IMR-90 (cell line): ENCODE measurements around the gene ITPK1. TPM values are rescaled to one million over a fixed set of nuclear protein-coding genes. Genes with fewer than 3 reads are reported as not detected.

ENCODE experiments used
- ATAC-seq: fragments of 200-7000 bp; cut with Tn5 transposase; 2 replicates; pipeline ENCODE4 v1.9.1; 2020; ENCODE audit warnings: low read depth, mild to moderate bottlenecking, moderate library complexity
- BruUV-seq: library from RNA; stranded (reverse); fragments of 400-500 nt; replicated peaks from 2 replicates; lab custom pipeline; 2021; lab: Mats Ljungman, UMichigan
- CTCF ChIA-PET: fragments of 300-600 bp; formaldehyde crosslinking; extraction: SDS; loops from one replicate; lab custom pipeline; 2021; ENCODE audit warnings: antibody characterized with exemption; lab: Yijun Ruan, JAX
- POLR2A ChIA-PET: fragments of 300-600 bp; sonication (Branson Sonifier 250); formaldehyde crosslinking; loops from one replicate; lab custom pipeline; 2022; ENCODE audit warnings: antibody characterized with exemption; ENCODE audit not compliant: unreplicated experiment; lab: Charles Lee
- DNase-seq: peaks from one replicate; pipeline ENCODE4 v3.0.0; 2013
- H2AFZ ChIP-seq: replicated peaks from 2 replicates; pipeline ENCODE3; 2013; ENCODE audit warnings: low read length, mild to moderate bottlenecking; ENCODE audit not compliant: poor library complexity
- H2AK5ac ChIP-seq: 2 replicates; pipeline ENCODE4 v1.6.1; 2013; ENCODE audit warnings: low read depth, low read length, inconsistent platforms
- H2AK9ac ChIP-seq: replicated peaks from 2 replicates; pipeline ENCODE3; 2013; ENCODE audit warnings: mild to moderate bottlenecking, low read depth, low read length, moderate library complexity; ENCODE audit not compliant: poor library complexity
- H2BK120ac ChIP-seq: 2 replicates; pipeline ENCODE4 v1.6.1; 2013; ENCODE audit warnings: low read depth, low read length, inconsistent platforms
- H2BK15ac ChIP-seq: 3 replicates; pipeline ENCODE4 v1.6.1; 2013; ENCODE audit warnings: low read depth, low read length, inconsistent platforms
- H2BK20ac ChIP-seq: 2 replicates; pipeline ENCODE4 v1.6.1; 2013; ENCODE audit warnings: low read depth, mild to moderate bottlenecking, inconsistent platforms, low read length, moderate library complexity
- H2BK5ac ChIP-seq: 2 replicates; pipeline ENCODE4 v1.6.1; 2013; ENCODE audit warnings: mild to moderate bottlenecking, low read depth, low read length, inconsistent platforms; ENCODE audit not compliant: poor library complexity, severe bottlenecking
- H3K14ac ChIP-seq: replicated peaks from 2 replicates; pipeline ENCODE4 v1.6.1; 2013; ENCODE audit warnings: low read depth, low read length, inconsistent platforms
- H3K18ac ChIP-seq: 2 replicates; pipeline ENCODE4 v1.6.1; 2013; ENCODE audit warnings: low read depth, low read length, control low read depth
- H3K23ac ChIP-seq: 2 replicates; pipeline ENCODE4 v1.6.1; 2013; ENCODE audit warnings: low read depth, low read length, inconsistent platforms
- H3K27ac ChIP-seq: 2 replicates; pipeline ENCODE4 v1.5.1; 2013; ENCODE audit warnings: mild to moderate bottlenecking, control low read depth, low read length; ENCODE audit not compliant: insufficient read depth
- H3K27me3 ChIP-seq: 2 replicates; pipeline ENCODE4 v1.6.1; 2013; ENCODE audit warnings: low read length; ENCODE audit not compliant: control insufficient read depth, insufficient read depth
- H3K36me3 ChIP-seq: 2 replicates; pipeline ENCODE4 v1.6.1; 2013; ENCODE audit warnings: low read length, mixed read lengths; ENCODE audit not compliant: control insufficient read depth, insufficient read depth
- H3K4ac ChIP-seq: 2 replicates; pipeline ENCODE4 v1.6.1; 2013; ENCODE audit warnings: low read depth, low read length, inconsistent platforms
- H3K4me1 ChIP-seq: 2 replicates; pipeline ENCODE4 v1.6.1; 2013; ENCODE audit warnings: low read length, mixed read lengths; ENCODE audit not compliant: control insufficient read depth, insufficient read depth
- H3K4me2 ChIP-seq: 2 replicates; pipeline ENCODE4 v1.6.1; 2013; ENCODE audit warnings: low read depth, mild to moderate bottlenecking, control low read depth, low read length, moderate library complexity
- H3K4me3 ChIP-seq: 2 replicates; pipeline ENCODE4 v1.5.1; 2013; ENCODE audit warnings: low read depth, mild to moderate bottlenecking, control low read depth, low read length, moderate library complexity; ENCODE audit not compliant: insufficient read depth
- H3K56ac ChIP-seq: 2 replicates; pipeline ENCODE4 v1.6.1; 2013; ENCODE audit warnings: low read length, inconsistent platforms; ENCODE audit not compliant: insufficient read depth; ENCODE audit errors: extremely low read depth
- H3K79me1 ChIP-seq, 2 experiments: 2 replicates each; pipeline ENCODE4 v1.6.1; 2013; ENCODE audit warnings: low read length in 2 of 2, inconsistent platforms in 1 of 2, low read depth in 1 of 2
- H3K9ac ChIP-seq: 2 replicates; pipeline ENCODE4 v1.6.1; 2013; ENCODE audit warnings: low read depth, low read length, control low read depth
- H3K9me1 ChIP-seq: 2 replicates; pipeline ENCODE4 v1.6.1; 2013; ENCODE audit warnings: low read length, inconsistent platforms; ENCODE audit not compliant: insufficient read depth
- H3K9me3 ChIP-seq: 2 replicates; pipeline ENCODE4 v1.6.1; 2013; ENCODE audit warnings: low read length; ENCODE audit not compliant: control insufficient read depth, insufficient read depth
- H4K20me1 ChIP-seq: 2 replicates; pipeline ENCODE4 v1.6.1; 2013; ENCODE audit warnings: low read length, inconsistent platforms; ENCODE audit not compliant: insufficient read depth
- H4K5ac ChIP-seq: 2 replicates; pipeline ENCODE4 v1.6.1; 2013; ENCODE audit warnings: mild to moderate bottlenecking, low read depth, low read length, control low read depth
- H4K8ac ChIP-seq, 2 experiments: 2 replicates each; pipeline ENCODE4 v1.6.1; 2013; ENCODE audit warnings: low read depth in 2 of 2, low read length in 2 of 2, control low read depth in 1 of 2, inconsistent platforms in 1 of 2
- H4K91ac ChIP-seq: 2 replicates; pipeline ENCODE4 v1.6.1; 2013; ENCODE audit warnings: low read depth, low read length, inconsistent platforms; ENCODE audit not compliant: insufficient read depth
- BHLHE40 ChIP-seq: fragments of 150-350 bp; IDR thresholded peaks from 2 replicates; pipeline ENCODE4 v1.6.1; 2016; ENCODE audit warnings: mild to moderate bottlenecking, low read depth, low read length
- CEBPB ChIP-seq: IDR thresholded peaks from 2 replicates; pipeline ENCODE4 v1.6.1; 2012; ENCODE audit warnings: low read depth, low read length, improper control_type of control experiment
- CTCF ChIP-seq: conservative IDR thresholded peaks from 2 replicates; pipeline ENCODE4 v1.5.1; 2012; ENCODE audit warnings: mild to moderate bottlenecking, low read depth, low read length, improper control_type of control experiment
- ELK1 ChIP-seq: fragments of 150-350 bp; IDR thresholded peaks from 2 replicates; pipeline ENCODE4 v1.6.1; 2016; ENCODE audit warnings: low read depth, mild to moderate bottlenecking, low read length, moderate library complexity, borderline replicate concordance
- FOS ChIP-seq: fragments of 150-350 bp; IDR thresholded peaks from 2 replicates; pipeline ENCODE4 v1.6.1; 2016; ENCODE audit warnings: low read depth, low read length
- MAFK ChIP-seq: IDR thresholded peaks from 2 replicates; pipeline ENCODE4 v1.6.1; 2012; ENCODE audit warnings: low read depth, low read length, improper control_type of control experiment
- MAZ ChIP-seq: IDR thresholded peaks from 2 replicates; pipeline ENCODE4 v1.6.1; 2012; ENCODE audit warnings: low read depth, mild to moderate bottlenecking, low read length, improper control_type of control experiment, moderate library complexity, borderline replicate concordance
- NFE2L2 ChIP-seq: fragments of 150-350 bp; IDR thresholded peaks from 2 replicates; pipeline ENCODE4 v1.6.1; 2016; ENCODE audit warnings: low read depth, mild to moderate bottlenecking, low read length
- POLR2A ChIP-seq: IDR thresholded peaks from 2 replicates; pipeline ENCODE4 v1.6.1; 2012; ENCODE audit warnings: mild to moderate bottlenecking, low read depth, low read length
- RAD21 ChIP-seq: IDR thresholded peaks from 2 replicates; pipeline ENCODE4 v1.6.1; 2012; ENCODE audit warnings: low read length, improper control_type of control experiment
- RCOR1 ChIP-seq: IDR thresholded peaks from 2 replicates; pipeline ENCODE4 v1.6.1; 2012; ENCODE audit warnings: mild to moderate bottlenecking, low read length, improper control_type of control experiment; ENCODE audit not compliant: insufficient replicate concordance
- SMC3 ChIP-seq: fragments of 150-350 bp; IDR thresholded peaks from 2 replicates; pipeline ENCODE4 v1.6.1; 2016; ENCODE audit warnings: low read depth, mild to moderate bottlenecking, antibody characterized with exemption, low read length, moderate library complexity
- USF2 ChIP-seq: fragments of 150-350 bp; IDR thresholded peaks from 2 replicates; pipeline ENCODE4 v1.6.1; 2017; ENCODE audit warnings: mild to moderate bottlenecking, antibody characterized with exemption, low read length, low read depth
- WGBS, 2 experiments: methylation state at CpG; one replicate each; pipeline versions ENCODE4 v1.1.5 to v1.1.7; 2013; ENCODE audit warnings: missing lambda C conversion rate in 2 of 2; ENCODE audit not compliant: insufficient read length in 1 of 2; ENCODE audit errors: extremely low coverage in 2 of 2; 5-methylcytosine and 5-hydroxymethylcytosine counted together
- dilution Hi-C: fragments of 300-500 bp; cut with HindIII; formaldehyde crosslinking; loops from one replicate; pipeline ENCODE4 v1.14.3; 2018; ENCODE audit warnings: low sequenced_read_pairs; ENCODE audit not compliant: unreplicated experiment
- in situ Hi-C: fragments of 300-500 bp; cut with MboI; formaldehyde crosslinking; loops from 3 replicates; pipeline ENCODE4 v1.14.3; 2019; ENCODE audit warnings: low sequenced_read_pairs, inconsistent platforms, mixed read lengths
- intact Hi-C: fragments of 100-400 bp; cut with micrococcal nuclease; formaldehyde crosslinking; loops from 2 replicates; pipeline ENCODE4 v1.10.0; 2022
- polyA plus RNA-seq, 3 experiments: library from polyadenylated mRNA; depleted of rRNA; stranded (reverse); fragments of >200 nt; gene quantifications; 2 replicates each; pipeline ENCODE4 v1.2.3, GENCODE V29; 2012; ENCODE audit warnings: low replicate concordance in 1 of 3
- total RNA-seq: library from RNA; depleted of rRNA; stranded (reverse); fragments of >200 nt; gene quantifications from 2 replicates; pipeline ENCODE4 v1.2.3, GENCODE V29; 2012

ITPK1 gene
- total and polyA plus RNA-seq, 2 of the 4 experiments (the other 2 are of a cell fraction): 21.7 to 26.9 TPM

- POLR2A ChIA-PET: no interaction called here
- Histone ChIP-seq H3K4me3 (no peak overlapping the region), H4K5ac (no peak overlapping the region), H2BK15ac (no peak overlapping the region), H3K27ac (no peak overlapping the region), H3K4ac (no peak overlapping the region), H2BK20ac (no peak overlapping the region), H3K27me3 (no peaks in the 10 kb centered on the region), H3K79me1 (no peaks in the 10 kb centered on the region), H2AFZ (no peak overlapping the region), H3K9ac (no peak overlapping the region), H3K36me3 (no peaks in the 10 kb centered on the region; the same call in 1 of the 2 replicates), H3K14ac (no peak overlapping the region), H3K4me1 (no peaks in the 10 kb centered on the region), H3K23ac (no peak overlapping the region), H3K18ac (no peak overlapping the region), H2BK120ac (no peak overlapping the region), H3K9me1 (0 out of 2 replicates have a peak, but pooled peaks cover 4% of the 10 kb centered on the region), H3K4me2 (no peak overlapping the region), H2AK9ac (no peak overlapping the region), H3K56ac (no peak overlapping the region), H2AK5ac (no peak overlapping the region), H2BK5ac (no peak overlapping the region), H4K20me1 (no peaks in the 10 kb centered on the region; the same call in 1 of the 2 replicates), H4K8ac (no peak overlapping the region), H4K91ac (no peak overlapping the region), H3K9me3 (no peaks in the 10 kb centered on the region)
- CTCF ChIA-PET: no interaction called here
- TF ChIP-seq FOS (no peak), POLR2A (no peak), CEBPB (no peak), CTCF (no peak), RAD21 (no peak), RCOR1 (no peak), BHLHE40 (no peak), ELK1 (no peak), SMC3 (no peak), MAZ (no peak), USF2 (no peak), MAFK (no peak), NFE2L2 (no peak)
- ATAC-seq: no peak
- intact Hi-C loops: no loop called here
- no TSS peak for BruUV-seq
- 80% methylated on average over 1 of the region's 9 CpGs; no CpG with 5 or more reads in 1 of the 2 experiments for WGBS, 2 experiments
- dilution Hi-C loops: no loop called here
- in situ Hi-C loops: no loop called here
- DNase-seq: no peak
These were observed 120.1 kb downstream of the ITPK1 start for GRCh38 chr14:92995620-92996019.
